ENCODE data around the gene HIVEP1. TPM values are rescaled to one million over a fixed set of nuclear protein-coding genes. Genes with fewer than 3 reads are reported as not detected.
A peak's percentile ranks its signal among the peaks of the same experiment; 100 is the strongest.

The HIVEP1 gene
- total RNA-seq, 2 donors from 2014 or later: 33.6 to 35.1 TPM

DNA sequence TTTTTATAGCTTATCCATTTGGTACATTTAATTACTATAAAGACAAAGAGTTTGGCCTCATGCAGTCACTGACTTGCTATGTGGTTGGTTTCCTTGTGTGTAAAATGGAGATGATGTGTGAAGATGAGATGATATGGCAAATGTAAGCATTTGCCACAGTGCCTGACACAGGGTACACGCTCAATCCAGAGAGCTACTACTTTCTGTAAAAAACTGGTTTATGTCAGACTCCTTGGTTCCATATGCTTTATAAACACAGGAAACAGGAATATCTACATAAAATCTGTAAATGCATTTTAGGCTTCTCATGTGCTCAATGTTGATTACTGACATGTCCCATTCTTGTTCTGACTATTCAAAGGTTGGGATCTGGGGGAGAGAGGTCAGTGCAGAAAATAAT, 10.4 kb downstream of the HIVEP1 start:
- Mint-ChIP-seq H3K9me3 (no peaks in the 10 kb centered on the region), H3K36me3 (ENCODE audit: low read depth) (peaks cover 43% of the 10 kb centered on the region), H3K27me3 (ENCODE audit: insufficient read depth) (no peaks in the 10 kb centered on the region), H3K27ac (no peak overlapping the region), H3K4me1 (peaks cover 20% of the 10 kb centered on the region), H3K4me3 (no peak overlapping the region)
- Histone ChIP-seq H3K36me3 (ENCODE audit: control insufficient read depth, insufficient read depth, low read length) (peaks cover 25% of the 10 kb centered on the region), H3K27ac (ENCODE audit: low read depth, low read length) (no peak overlapping the region), H3K27me3 (ENCODE audit: control insufficient read depth, insufficient read depth, low read length, poor library complexity, severe bottlenecking) (no peaks in the 10 kb centered on the region), H3K9ac (ENCODE audit: extremely low read depth, low read length, poor library complexity, severe bottlenecking) (no peak overlapping the region), H3K4me1 (ENCODE audit: control insufficient read depth, insufficient read depth, low read length) (peaks cover 7% of the 10 kb centered on the region), H3K9me3 (ENCODE audit: control insufficient read depth, low read length) (no peaks in the 10 kb centered on the region), H3K4me3 (ENCODE audit: low read length) (no peak overlapping the region)
- TF ChIP-seq, protein P1, sequence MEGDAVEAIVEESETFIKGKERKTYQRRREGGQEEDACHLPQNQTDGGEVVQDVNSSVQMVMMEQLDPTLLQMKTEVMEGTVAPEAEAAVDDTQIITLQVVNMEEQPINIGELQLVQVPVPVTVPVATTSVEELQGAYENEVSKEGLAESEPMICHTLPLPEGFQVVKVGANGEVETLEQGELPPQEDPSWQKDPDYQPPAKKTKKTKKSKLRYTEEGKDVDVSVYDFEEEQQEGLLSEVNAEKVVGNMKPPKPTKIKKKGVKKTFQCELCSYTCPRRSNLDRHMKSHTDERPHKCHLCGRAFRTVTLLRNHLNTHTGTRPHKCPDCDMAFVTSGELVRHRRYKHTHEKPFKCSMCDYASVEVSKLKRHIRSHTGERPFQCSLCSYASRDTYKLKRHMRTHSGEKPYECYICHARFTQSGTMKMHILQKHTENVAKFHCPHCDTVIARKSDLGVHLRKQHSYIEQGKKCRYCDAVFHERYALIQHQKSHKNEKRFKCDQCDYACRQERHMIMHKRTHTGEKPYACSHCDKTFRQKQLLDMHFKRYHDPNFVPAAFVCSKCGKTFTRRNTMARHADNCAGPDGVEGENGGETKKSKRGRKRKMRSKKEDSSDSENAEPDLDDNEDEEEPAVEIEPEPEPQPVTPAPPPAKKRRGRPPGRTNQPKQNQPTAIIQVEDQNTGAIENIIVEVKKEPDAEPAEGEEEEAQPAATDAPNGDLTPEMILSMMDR (conservative IDR thresholded peaks at IDR 0.05): no peak
- 91 to 100% methylated on average over 1 of the region's 1 CpG for WGBS, 2 experiments (ENCODE audit: insufficient coverage in 1 of 2, insufficient read length in 1 of 2)
- no peak for DNase-seq

DNA sequence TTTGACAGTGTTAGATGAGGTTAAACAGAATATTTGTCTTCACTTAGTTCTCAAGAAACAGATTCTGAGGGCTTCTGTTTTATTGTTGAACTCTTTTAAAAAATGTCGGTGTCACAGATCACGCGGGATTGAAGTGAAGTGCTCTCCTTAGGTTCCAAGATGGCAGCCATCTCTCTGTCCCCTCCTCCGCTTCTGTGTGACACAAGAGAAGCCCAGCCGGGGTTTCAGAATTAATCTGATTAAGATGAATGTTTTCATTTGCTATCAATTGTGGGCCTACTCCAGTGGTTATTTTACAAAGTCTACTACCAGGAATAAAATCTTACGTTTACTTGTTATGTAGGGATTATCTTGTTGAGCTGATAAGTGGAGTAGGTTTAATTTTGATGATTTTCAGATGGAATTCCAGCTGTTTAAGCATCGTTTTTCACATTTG, 10.9 kb downstream of the HIVEP1 start:
- Mint-ChIP-seq H3K27me3 (ENCODE audit: insufficient read depth) (no peaks in the 10 kb centered on the region), H3K4me1 (peaks cover 20% of the 10 kb centered on the region), H3K9me3 (no peaks in the 10 kb centered on the region), H3K36me3 (ENCODE audit: low read depth) (peaks cover 44% of the 10 kb centered on the region), H3K4me3 (no peak overlapping the region), H3K27ac (peak overlapping the region; percentile 44)
- TF ChIP-seq, protein P1 (conservative IDR thresholded peaks at IDR 0.05): no peak
- Histone ChIP-seq H3K9ac (ENCODE audit: extremely low read depth, low read length, poor library complexity, severe bottlenecking) (no peak overlapping the region), H3K9me3 (ENCODE audit: control insufficient read depth, low read length) (no peaks in the 10 kb centered on the region), H3K27me3 (ENCODE audit: control insufficient read depth, insufficient read depth, low read length, poor library complexity, severe bottlenecking) (no peaks in the 10 kb centered on the region), H3K4me1 (ENCODE audit: control insufficient read depth, insufficient read depth, low read length) (peaks cover 7% of the 10 kb centered on the region), H3K4me3 (ENCODE audit: low read length) (no peak overlapping the region), H3K36me3 (ENCODE audit: control insufficient read depth, insufficient read depth, low read length) (peaks cover 25% of the 10 kb centered on the region), H3K27ac (ENCODE audit: low read depth, low read length) (no peak overlapping the region)
- WGBS, 2 experiments (ENCODE audit: insufficient coverage in 1 of 2, insufficient read length in 1 of 2): 96 to 98% methylated on average over 5 to 7 of the region's 7 CpGs
- no peak for DNase-seq

DNA sequence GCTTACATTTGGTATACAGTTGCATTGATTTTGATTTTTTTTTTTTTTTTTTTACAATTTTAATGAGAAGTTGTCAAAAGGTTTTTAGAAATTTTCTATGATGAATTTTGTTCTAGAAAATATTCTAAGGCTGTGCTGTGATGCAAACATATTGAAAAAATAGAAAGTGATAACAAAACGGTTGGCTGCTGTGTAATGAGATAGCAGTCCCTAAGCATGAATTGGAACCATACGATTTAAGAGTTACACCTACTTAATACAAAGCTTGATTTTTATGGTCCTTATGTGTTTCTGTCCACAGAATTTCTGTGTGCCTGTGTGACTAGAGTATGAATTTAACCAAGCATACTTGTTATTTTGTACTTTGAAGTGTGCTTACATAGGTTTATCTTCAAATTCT, 12.1 kb downstream of the HIVEP1 start:
- no peak overlapping the region for H3K27ac ChIP-seq (ENCODE audit: low read depth, low read length)
- H3K36me3 ChIP-seq (ENCODE audit: control insufficient read depth, insufficient read depth, low read length): peaks cover 31% of the 10 kb centered on the region
- H3K4me1 ChIP-seq (ENCODE audit: control insufficient read depth, insufficient read depth, low read length): peaks cover 1% of the 10 kb centered on the region
- TF ChIP-seq, protein P1 (conservative IDR thresholded peaks at IDR 0.05): no peak
- WGBS, 2 experiments (ENCODE audit: insufficient coverage in 1 of 2, insufficient read length in 1 of 2): 88% methylated on average over 2 of the region's 2 CpGs; no CpG with 5 or more reads in 1 of the 2 experiments
- H3K9me3 Mint-ChIP-seq: no peaks in the 10 kb centered on the region
- peaks cover 11% of the 10 kb centered on the region for H3K4me1 Mint-ChIP-seq
- H3K27me3 Mint-ChIP-seq (ENCODE audit: insufficient read depth): no peaks in the 10 kb centered on the region
- no peak overlapping the region for H3K9ac ChIP-seq (ENCODE audit: extremely low read depth, low read length, poor library complexity, severe bottlenecking)
- no peak overlapping the region for H3K4me3 ChIP-seq (ENCODE audit: low read length)
- no peaks in the 10 kb centered on the region for H3K27me3 ChIP-seq (ENCODE audit: control insufficient read depth, insufficient read depth, low read length, poor library complexity, severe bottlenecking)
- no peak overlapping the region for H3K27ac Mint-ChIP-seq
- H3K4me3 Mint-ChIP-seq: no peak overlapping the region
- peaks cover 45% of the 10 kb centered on the region for H3K36me3 Mint-ChIP-seq (ENCODE audit: low read depth)
- H3K9me3 ChIP-seq (ENCODE audit: control insufficient read depth, low read length): no peaks in the 10 kb centered on the region
- DNase-seq: no peak

Data from endodermal cell (in vitro differentiated cells).